Activated CD4-positive, alpha-beta T cell treated with anti-CD3 and anti-CD28 coated beads for 36 hours (primary cell): ENCODE data around the gene MGA. TPM values are rescaled to one million over a fixed set of nuclear protein-coding genes. Genes with fewer than 3 reads are reported as not detected.

Experiments used
- ATAC-seq: fragments of 200-7000 bp; cut with Tn5 transposase; one replicate; pipeline ENCODE4 v1.10.0; 2021; ENCODE audit warnings: mild to moderate bottlenecking, moderate library complexity
- CTCF ChIA-PET: fragments of 350-600 bp; sonication (Branson Sonifier 250); formaldehyde crosslinking; loops from one replicate; lab custom pipeline; 2021; ENCODE audit warnings: antibody characterized with exemption; lab: Charles Lee
- POLR2A ChIA-PET: fragments of 350-600 bp; sonication (Branson Sonifier 250); formaldehyde crosslinking; loops from one replicate; lab custom pipeline; 2021; ENCODE audit warnings: antibody characterized with exemption, inconsistent platforms; lab: Charles Lee
- DNase-seq: peaks from one replicate; pipeline ENCODE4 v3.0.0-alpha.2; 2020
- H3K27ac Mint-ChIP-seq: one replicate; pipeline ENCODE4 v1.8.0; 2021; ENCODE audit warnings: mixed read lengths
- H3K27me3 Mint-ChIP-seq: one replicate; pipeline ENCODE4 v1.8.0; 2021; ENCODE audit warnings: mixed read lengths
- H3K36me3 Mint-ChIP-seq: one replicate; pipeline ENCODE4 v1.8.0; 2021; ENCODE audit warnings: low read depth, mixed read lengths
- H3K4me1 Mint-ChIP-seq: one replicate; pipeline ENCODE4 v1.8.0; 2021; ENCODE audit warnings: mixed read lengths
- H3K4me3 Mint-ChIP-seq: one replicate; pipeline ENCODE4 v1.8.0; 2021; ENCODE audit warnings: mild to moderate bottlenecking, moderate library complexity, mixed read lengths
- H3K9me3 Mint-ChIP-seq: one replicate; pipeline ENCODE4 v1.8.0; 2021; ENCODE audit warnings: low read depth, mixed read lengths
- intact Hi-C, 2 experiments: fragments of 100-400 bp; cut with DNase I in 1 of 2; cut with micrococcal nuclease in 1 of 2; formaldehyde crosslinking; loops; one replicate each; pipeline versions ENCODE4 v1.14.2 to v1.15.1; 2022 to 2024; cut with DNase I, micrococcal nuclease
- total RNA-seq, 2 experiments: library from RNA; stranded (reverse); gene quantifications; one replicate each; pipeline ENCODE4 v1.2.3, GENCODE V29; 2021

The MGA gene
- total RNA-seq, 2 experiments from 2014 or later = 33.7 to 39.3 TPM

DNA sequence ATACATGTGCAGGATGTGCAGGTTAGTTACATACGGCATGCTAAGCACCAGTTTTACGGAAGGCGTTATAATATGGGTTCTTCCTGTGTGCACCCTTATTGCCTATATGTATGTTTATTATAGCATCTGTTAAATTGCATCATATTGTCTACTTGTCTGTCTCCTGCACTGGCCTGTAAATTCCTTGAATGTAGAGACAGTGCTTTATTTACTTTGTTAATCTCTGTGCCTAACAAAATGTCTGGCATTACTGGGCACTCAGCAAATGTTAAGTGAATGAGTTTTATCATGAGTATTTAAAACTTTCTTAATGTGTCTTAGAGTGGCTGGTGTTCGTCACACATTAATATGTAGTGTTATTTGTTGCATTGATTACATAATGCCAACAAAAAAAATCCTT lies 23.8 kb downstream of the MGA start:
- DNase-seq (no peak), ATAC-seq (no peak)
- Mint-ChIP-seq H3K27ac (no peak overlapping the region), H3K9me3 (peaks cover 2% of the 10 kb centered on the region), H3K4me1 (peaks cover 57% of the 10 kb centered on the region), H3K4me3 (no peak overlapping the region), H3K27me3 (no peaks in the 10 kb centered on the region), H3K36me3 (peaks cover 13% of the 10 kb centered on the region)
- intact Hi-C loops = no loop called here
- ChIA-PET POLR2A (interaction anchor here (0.6 kb wide), 1 partner anchor 143 kb away, joined by 6 read pairs; no protein-coding TSS in a partner anchor), CTCF (interaction anchor here (0.5 kb wide), 1 partner anchor 218 kb away, joined by 3 read pairs; no protein-coding TSS in a partner anchor)

DNA sequence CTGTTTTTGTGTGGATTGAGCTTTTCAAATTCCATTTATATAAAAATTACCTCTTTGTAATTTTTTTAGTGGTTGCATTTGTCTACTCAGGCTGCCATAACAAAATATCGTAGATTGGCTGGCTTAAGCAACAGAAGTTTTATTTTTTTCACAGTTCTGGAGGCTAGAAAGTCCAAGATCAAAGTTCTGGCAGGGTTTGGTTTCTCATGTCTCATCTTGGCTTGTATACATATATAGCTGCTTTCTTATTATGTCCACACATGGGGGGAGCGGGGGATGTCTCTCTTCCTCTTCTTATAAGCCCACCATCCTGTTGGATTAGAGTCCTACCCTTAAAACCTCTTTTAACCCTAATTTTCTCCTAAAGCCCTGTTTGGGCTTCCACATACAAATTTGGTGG lies 28.5 kb downstream of the MGA start:
- H3K9me3 Mint-ChIP-seq = no peaks in the 10 kb centered on the region
- ATAC-seq = no peak
- no peak overlapping the region for H3K27ac Mint-ChIP-seq
- no peaks in the 10 kb centered on the region for H3K27me3 Mint-ChIP-seq
- intact Hi-C loops = no loop called here
- POLR2A ChIA-PET = interaction anchor here (0.6 kb wide), 1 partner anchor 350 kb away, joined by 6 read pairs; no protein-coding TSS in a partner anchor
- peaks cover 68% of the 10 kb centered on the region for H3K4me1 Mint-ChIP-seq
- H3K4me3 Mint-ChIP-seq = no peak overlapping the region
- CTCF ChIA-PET = interaction anchor here (0.7 to 1.3 kb wide), 5 partner anchors 13 to 831 kb away, joined by 3 read pairs; no protein-coding TSS in a partner anchor
- DNase-seq = no peak
- peaks cover 10% of the 10 kb centered on the region for H3K36me3 Mint-ChIP-seq

DNA sequence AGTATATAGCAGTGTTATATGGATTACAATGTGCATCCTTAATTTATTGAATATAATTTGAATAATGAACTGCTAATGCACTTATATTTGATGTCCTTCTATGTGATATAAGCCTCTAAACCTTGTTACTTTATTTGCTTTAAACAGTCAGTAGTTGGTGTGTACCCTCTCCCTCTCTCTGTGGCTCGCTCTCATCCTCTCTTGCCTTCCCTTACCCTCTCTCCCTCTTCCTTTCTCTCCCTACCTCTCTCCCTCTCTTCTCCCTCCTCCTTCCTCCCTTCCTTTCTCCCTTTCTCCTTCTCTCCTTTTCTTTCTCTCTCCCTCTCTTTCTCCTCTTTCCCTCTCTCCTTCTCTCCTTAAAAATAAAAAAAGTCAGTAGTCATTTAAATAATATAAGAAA lies 28.9 kb downstream of the MGA start:
- Mint-ChIP-seq H3K27ac (no peak overlapping the region), H3K36me3 (peaks cover 10% of the 10 kb centered on the region), H3K27me3 (no peaks in the 10 kb centered on the region), H3K9me3 (no peaks in the 10 kb centered on the region), H3K4me1 (peaks cover 67% of the 10 kb centered on the region), H3K4me3 (no peak overlapping the region)
- CTCF ChIA-PET = interaction anchor here (0.7 kb wide), 1 partner anchor 831 kb away, joined by 3 read pairs; no protein-coding TSS in a partner anchor
- POLR2A ChIA-PET = no interaction called here
- ATAC-seq (no peak), DNase-seq (no peak)
- intact Hi-C loops = no loop called here

DNA sequence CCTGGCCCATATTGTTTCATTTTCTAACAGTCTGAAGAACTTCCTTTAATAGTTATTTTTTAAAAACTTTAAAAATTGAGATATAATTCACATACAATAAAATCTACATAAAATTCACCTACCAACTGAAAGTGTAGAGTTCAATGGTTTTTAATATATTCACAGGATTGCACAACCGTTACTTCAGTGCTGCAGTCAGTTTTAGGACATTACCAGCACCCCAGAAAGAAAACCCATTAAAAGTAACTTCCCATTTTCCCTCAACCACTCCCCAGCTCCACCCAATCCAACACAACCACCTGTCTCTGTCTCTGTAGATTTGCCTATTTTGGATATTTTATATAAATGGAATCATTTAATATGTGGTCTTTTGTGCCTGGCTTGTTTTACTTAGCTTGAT lies 29.6 kb downstream of the MGA start:
- ChIA-PET CTCF (interaction anchor here (0.7 to 1.7 kb wide), 4 partner anchors 26 to 121 kb away, joined by 3 to 7 read pairs (median 4); no protein-coding TSS in a partner anchor), POLR2A (no interaction called here)
- Mint-ChIP-seq H3K4me1 (peaks cover 61% of the 10 kb centered on the region), H3K4me3 (no peak overlapping the region), H3K9me3 (no peaks in the 10 kb centered on the region), H3K27ac (peak overlapping the region; percentile 85), H3K27me3 (no peaks in the 10 kb centered on the region), H3K36me3 (peaks cover 10% of the 10 kb centered on the region)
- no peak for DNase-seq
- intact Hi-C loops = loop anchor here in 1 of 2 experiments (1.0 to 10.0 kb wide), 5 partner anchors 30 to 805 kb away; partner anchors contain the start of genes ITPKA, MGA, SNAP23 and TYRO3
- no peak for ATAC-seq

DNA sequence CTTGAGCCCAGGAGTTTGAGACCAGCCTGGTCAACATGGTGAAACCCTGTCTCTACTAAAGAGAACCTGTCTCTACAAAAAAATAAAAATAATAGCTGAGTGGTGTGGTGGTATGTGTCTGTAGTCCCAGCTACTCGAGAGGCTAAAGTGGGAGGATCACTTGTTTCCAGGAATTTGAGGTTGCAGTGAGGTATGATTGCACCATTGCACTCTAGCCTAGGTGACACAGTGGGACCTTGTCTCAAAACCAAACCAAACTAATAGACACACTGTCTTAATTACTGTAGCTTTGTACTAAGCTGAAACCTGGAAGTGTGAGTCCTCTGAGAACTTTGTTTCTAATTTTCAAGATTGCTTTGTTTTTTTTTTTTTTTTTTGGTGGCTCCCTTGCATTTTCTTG lies 30.4 kb downstream of the MGA start:
- ChIA-PET POLR2A (interaction anchor here (0.6 to 1.0 kb wide), 2 partner anchors 246 to 281 kb away, joined by 3 to 4 read pairs; no protein-coding TSS in a partner anchor), CTCF (interaction anchor here (0.7 to 1.7 kb wide), 5 partner anchors 20 to 120 kb away, joined by 3 to 7 read pairs (median 3); no protein-coding TSS in a partner anchor)
- ATAC-seq (peak; percentile 83), DNase-seq (peak; percentile 41)
- Mint-ChIP-seq H3K9me3 (no peaks in the 10 kb centered on the region), H3K36me3 (peaks cover 8% of the 10 kb centered on the region), H3K27ac (peak overlapping the region; percentile 85), H3K27me3 (no peaks in the 10 kb centered on the region), H3K4me3 (no peak overlapping the region), H3K4me1 (peaks cover 63% of the 10 kb centered on the region)
- intact Hi-C loops = loop anchor here in 1 of 2 experiments (1.0 to 10.0 kb wide), 5 partner anchors 30 to 804 kb away; partner anchors contain the start of genes ITPKA, MGA, SNAP23 and TYRO3

DNA sequence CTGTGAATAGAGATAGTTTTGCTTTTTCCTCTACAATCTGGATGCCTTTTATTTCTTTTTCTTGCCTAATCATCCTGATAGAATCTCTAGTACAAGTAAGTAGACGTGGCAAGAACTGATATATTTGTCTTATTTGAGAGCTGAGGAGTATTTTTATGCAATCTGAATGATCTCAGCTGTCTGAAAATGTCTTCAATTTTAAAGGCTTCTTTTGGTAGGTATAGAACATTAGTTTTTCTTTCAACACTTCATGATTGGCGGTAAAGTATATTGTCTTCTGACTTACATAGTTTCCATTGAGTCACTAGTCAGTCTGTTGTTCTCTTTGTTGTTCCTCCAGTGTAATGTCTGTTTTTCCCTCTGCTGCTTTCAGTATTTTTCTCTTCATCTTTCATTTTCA lies 31.3 kb downstream of the MGA start:
- peaks cover 69% of the 10 kb centered on the region for H3K4me1 Mint-ChIP-seq
- ATAC-seq = peak; percentile 67
- peak overlapping the region; percentile 85 for H3K27ac Mint-ChIP-seq
- peak overlapping the region; percentile 53 for H3K4me3 Mint-ChIP-seq
- peaks cover 6% of the 10 kb centered on the region for H3K36me3 Mint-ChIP-seq
- no peak for DNase-seq
- CTCF ChIA-PET = interaction anchor here (0.7 kb wide), 1 partner anchor 24 kb away, joined by 4 read pairs; no protein-coding TSS in a partner anchor
- POLR2A ChIA-PET = interaction anchor here (0.6 to 1.0 kb wide), 4 partner anchors 17 to 245 kb away, joined by 3 to 8 read pairs (median 3); no protein-coding TSS in a partner anchor
- intact Hi-C loops = loop anchor here in 1 of 2 experiments (2.0 to 10.0 kb wide), 4 partner anchors 133 to 803 kb away; partner anchors contain the start of genes ITPKA, SNAP23, TYRO3 and ZNF106
- H3K27me3 Mint-ChIP-seq = no peaks in the 10 kb centered on the region
- no peaks in the 10 kb centered on the region for H3K9me3 Mint-ChIP-seq

DNA sequence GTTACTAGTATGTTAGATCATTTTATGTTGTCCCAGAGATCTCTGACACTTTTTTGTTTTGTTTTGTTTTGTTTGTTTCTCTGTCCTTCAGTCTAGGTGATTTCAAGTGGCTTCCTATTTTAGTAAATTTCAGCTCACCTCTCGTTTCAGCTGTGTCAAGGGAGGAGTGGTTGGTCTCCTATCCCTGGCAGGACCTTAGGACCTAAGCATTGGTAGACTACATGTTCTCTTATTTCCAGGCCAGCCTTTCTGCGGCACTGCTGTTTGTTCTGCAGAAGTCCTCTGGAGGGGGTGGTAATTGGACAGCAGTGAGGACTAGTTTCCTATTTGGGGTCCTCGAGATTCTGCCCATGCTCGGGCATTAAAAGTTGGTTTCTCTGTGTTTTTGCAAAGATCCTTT lies 31.8 kb downstream of the MGA start:
- Mint-ChIP-seq H3K36me3 (peaks cover 9% of the 10 kb centered on the region), H3K27me3 (no peaks in the 10 kb centered on the region), H3K4me1 (peaks cover 69% of the 10 kb centered on the region), H3K9me3 (no peaks in the 10 kb centered on the region), H3K4me3 (peak overlapping the region; percentile 53), H3K27ac (peak overlapping the region; percentile 85)
- intact Hi-C loops = loop anchor here in 1 of 2 experiments (5.0 to 10.0 kb wide), 3 partner anchors 200 to 803 kb away; partner anchors contain the start of genes ITPKA, SNAP23 and ZNF106
- ChIA-PET CTCF (interaction anchor here (0.7 to 0.8 kb wide), 2 partner anchors 24 to 27 kb away, joined by 3 to 4 read pairs; no protein-coding TSS in a partner anchor), POLR2A (interaction anchor here (0.6 to 0.7 kb wide), 4 partner anchors 17 to 262 kb away, joined by 3 to 8 read pairs (median 4); no protein-coding TSS in a partner anchor)
- ATAC-seq (no peak), DNase-seq (no peak)

DNA sequence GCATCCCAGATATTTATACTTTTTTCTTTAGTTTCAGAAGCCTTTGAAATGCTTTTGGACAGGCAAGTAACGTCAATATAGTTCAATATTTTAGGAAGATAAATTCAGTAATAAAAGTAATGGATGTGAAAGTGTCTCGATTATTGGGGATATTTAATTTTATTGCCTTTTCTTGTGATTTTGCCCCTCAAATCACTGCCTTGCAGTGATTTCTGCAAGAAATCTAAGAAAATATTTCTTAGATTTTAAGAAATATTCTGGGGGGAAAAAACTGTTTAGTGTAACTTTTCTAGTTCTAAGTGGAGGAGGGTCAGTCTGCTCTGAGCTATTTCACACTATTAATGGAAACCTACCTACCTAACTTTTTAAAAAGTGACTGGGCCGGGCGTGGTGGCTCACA lies 33.6 kb downstream of the MGA start:
- H3K27me3 Mint-ChIP-seq = no peaks in the 10 kb centered on the region
- peaks cover 12% of the 10 kb centered on the region for H3K36me3 Mint-ChIP-seq
- DNase-seq = no peak
- no peak for ATAC-seq
- no peak overlapping the region for H3K27ac Mint-ChIP-seq
- H3K4me3 Mint-ChIP-seq = no peak overlapping the region
- H3K9me3 Mint-ChIP-seq = no peaks in the 10 kb centered on the region
- intact Hi-C loops = loop anchor here in 1 of 2 experiments (5.0 to 10.0 kb wide), 3 partner anchors 201 to 801 kb away; partner anchors contain the start of genes ITPKA, SNAP23 and ZNF106
- ChIA-PET CTCF (interaction anchor here (0.6 kb wide), 1 partner anchor 901 kb away, joined by 3 read pairs; no protein-coding TSS in a partner anchor), POLR2A (no interaction called here)
- H3K4me1 Mint-ChIP-seq = peaks cover 56% of the 10 kb centered on the region

GRCh38 chr15:41695750-41696436 lies 35.7 kb downstream of the MGA start:
- Mint-ChIP-seq H3K27ac (peak overlapping the region; percentile 78), H3K4me1 (peaks cover 43% of the 10 kb centered on the region), H3K27me3 (no peaks in the 10 kb centered on the region), H3K4me3 (peak overlapping the region; percentile 2), H3K9me3 (no peaks in the 10 kb centered on the region), H3K36me3 (peaks cover 23% of the 10 kb centered on the region)
- ChIA-PET CTCF (interaction anchor here (0.6 to 1.7 kb wide), 11 partner anchors 9 to 310 kb away, joined by 3 to 13 read pairs (median 6); partner anchors contain the start of gene MAPKBP1), POLR2A (no interaction called here)
- intact Hi-C loops = loop anchor here (5.0 to 10.0 kb wide), 4 partner anchors 76 to 799 kb away; partner anchors contain the start of genes MAPKBP1 (in 1 of the 2), RPAP1 (in 1 of the 2), SNAP23 (in 1 of the 2) and ZNF106 (in 1 of the 2)
- DNase-seq (peak; percentile 66), ATAC-seq (peak; percentile 93)

- H3K9me3 Mint-ChIP-seq = no peaks in the 10 kb centered on the region
- no peaks in the 10 kb centered on the region for H3K27me3 Mint-ChIP-seq
- ChIA-PET POLR2A (no interaction called here), CTCF (interaction anchor here (0.6 to 0.7 kb wide), 3 partner anchors 76 to 801 kb away, joined by 3 read pairs; no protein-coding TSS in a partner anchor)
- H3K36me3 Mint-ChIP-seq = peaks cover 32% of the 10 kb centered on the region
- intact Hi-C loops = loop anchor here (5.0 to 10.0 kb wide), 4 partner anchors 74 to 796 kb away; partner anchors contain the start of genes MAPKBP1 (in 1 of the 2), RPAP1 (in 1 of the 2), SNAP23 (in 1 of the 2) and ZNF106 (in 1 of the 2)
- no peak overlapping the region for H3K27ac Mint-ChIP-seq
- DNase-seq (no peak), ATAC-seq (no peak)
- H3K4me3 Mint-ChIP-seq = no peak overlapping the region
- peaks cover 21% of the 10 kb centered on the region for H3K4me1 Mint-ChIP-seq
Observed at GRCh38 chr15:41698779-41699178, 38.6 kb downstream of the MGA start.

GRCh38 chr15:41703120-41703519 lies 42.9 kb downstream of the MGA start:
- ChIA-PET CTCF (no interaction called here), POLR2A (no interaction called here)
- H3K4me1 Mint-ChIP-seq = peaks cover 3% of the 10 kb centered on the region
- intact Hi-C loops = no loop called here
- peaks cover 25% of the 10 kb centered on the region for H3K36me3 Mint-ChIP-seq
- H3K9me3 Mint-ChIP-seq = no peaks in the 10 kb centered on the region
- no peak overlapping the region for H3K27ac Mint-ChIP-seq
- ATAC-seq = no peak
- no peak overlapping the region for H3K4me3 Mint-ChIP-seq
- DNase-seq = no peak
- no peaks in the 10 kb centered on the region for H3K27me3 Mint-ChIP-seq
